Measurements from ENCODE around the gene SERPINA3.
"Not testable (repeated sequence)": the region's sequence is repeated elsewhere in the genome, so short reads cannot be mapped to it uniquely, and the experiment has no call there.

Gene SERPINA3

GRCh38 chr14:94636744-94637412, 24.7 kb downstream of the SERPINA3 start:
- no peak for DNase-seq

- DNase-seq = not testable (repeated sequence)
Observed at GRCh38 chr14:94637814-94638213, 25.6 kb downstream of the SERPINA3 start.

GRCh38 chr14:94638339-94638738, 26.1 kb downstream of the SERPINA3 start:
- no peak for DNase-seq

GRCh38 chr14:94638961-94639817, 27.0 kb downstream of the SERPINA3 start:
- DNase-seq = no peak

GRCh38 chr14:94640721-94641631, 28.8 kb downstream of the SERPINA3 start:
- peak; percentile 40 for DNase-seq

GRCh38 chr14:94641632-94641955, 29.4 kb downstream of the SERPINA3 start:
- DNase-seq = no peak

GRCh38 chr14:94643316-94644101, 31.3 kb downstream of the SERPINA3 start:
- DNase-seq = peak; percentile 40

GRCh38 chr14:94644102-94644535, 31.9 kb downstream of the SERPINA3 start:
- DNase-seq = no peak

GRCh38 chr14:94646066-94646465, 33.9 kb downstream of the SERPINA3 start:
- peak; percentile 5 for DNase-seq

GRCh38 chr14:94646481-94646880, 34.3 kb downstream of the SERPINA3 start:
- peak; percentile 19 for DNase-seq

- DNase-seq = peak; percentile 19
Observed at GRCh38 chr14:94648801-94649200, 36.6 kb downstream of the SERPINA3 start.

GRCh38 chr14:94649543-94650443, 37.6 kb downstream of the SERPINA3 start:
- DNase-seq = peak; percentile 24

- peak; percentile 4 for DNase-seq
Observed at GRCh38 chr14:94650444-94650775, 38.2 kb downstream of the SERPINA3 start.

- peak; percentile 21 for DNase-seq
Observed at GRCh38 chr14:94650806-94651805, 38.9 kb downstream of the SERPINA3 start.

GRCh38 chr14:94653321-94653720, 41.1 kb downstream of the SERPINA3 start:
- DNase-seq = peak; percentile 3

GRCh38 chr14:94654071-94654861, 42.1 kb downstream of the SERPINA3 start:
- DNase-seq = peak; percentile 30

GRCh38 chr14:94655169-94655710, 43.0 kb downstream of the SERPINA3 start:
- DNase-seq = peak; percentile 5

GRCh38 chr14:94656043-94656442, 43.9 kb downstream of the SERPINA3 start:
- DNase-seq = peak; percentile 5

- no peak for DNase-seq
Observed at GRCh38 chr14:94659256-94659655, 47.1 kb downstream of the SERPINA3 start.
